Ovary (tissue), 9 donors: ENCODE measurements around the gene TSHZ2. TPM values are rescaled to one million over a fixed set of nuclear protein-coding genes. Genes with fewer than 3 reads are reported as not detected.

Source experiments
- DNase-seq, 5 donors: peaks; one replicate each; pipeline ENCODE4 v3.0.0-alpha.2; 2019 to 2020
- H3K27ac ChIP-seq, 2 donors: fragments of 200-600 bp; one replicate each; pipeline versions ENCODE4 v1.5.1 to v1.8.0; 2019 to 2022
- H3K27me3 ChIP-seq: fragments of 200-600 bp; one replicate; pipeline ENCODE4 v1.8.0; 2022
- H3K36me3 ChIP-seq: fragments of 200-600 bp; sonication (generic); one replicate; pipeline ENCODE4 v1.5.1; 2019
- H3K4me1 ChIP-seq: one replicate; pipeline ENCODE4 v1.8.1; 2013; ENCODE audit warnings: mild to moderate bottlenecking, moderate library complexity; ENCODE audit not compliant: insufficient read depth
- H3K4me3 ChIP-seq: fragments of 200-600 bp; sonication (generic); one replicate; pipeline ENCODE4 v1.5.1; 2017
- H3K9me3 ChIP-seq, 2 donors: fragments of 200-600 bp in 1 of 2; sonication (generic) in 1 of 2; one replicate each; pipeline versions ENCODE4 v1.5.1 to v1.8.1; 2013 to 2019; ENCODE audit warnings: mild to moderate bottlenecking in 1 of 2, moderate library complexity in 1 of 2
- CTCF ChIP-seq, 3 donors: fragments of 450-650 bp in 2 of 3; fragments of 200-600 bp in 1 of 3; IDR thresholded peaks; one replicate each; pipeline versions ENCODE4 v1.5.1 to v1.8.0; 2016 to 2022; ENCODE audit warnings: antibody characterized with exemption in 3 of 3, mild to moderate bottlenecking in 1 of 3
- EP300 ChIP-seq: sonication (generic); formaldehyde crosslinking; IDR thresholded peaks from one replicate; pipeline ENCODE4 v1.6.1; 2017; ENCODE audit warnings: antibody characterized with exemption
- POLR2A ChIP-seq: fragments of 450-650 bp; IDR thresholded peaks from one replicate; pipeline ENCODE4 v1.6.1; 2017; ENCODE audit warnings: antibody characterized with exemption, mild to moderate bottlenecking, moderate library complexity
- WGBS, 3 donors: extraction: QIAGEN DNeasy Blood & Tissue Kit in 1 of 3; methylation state at CpG; one replicate each; pipeline versions ENCODE4 v1.1.5 to v1.1.7; 2013 to 2017; 5-methylcytosine and 5-hydroxymethylcytosine counted together
- intact Hi-C, 4 donors: fragments of 100-400 bp; cut with DNase I; formaldehyde crosslinking; loops; one replicate each; pipeline versions ENCODE4 v1.11.0 to v1.15.1; 2022 to 2023
- polyA plus RNA-seq, 2 donors: library from polyadenylated mRNA; stranded (reverse); fragments of 200-250 nt in 1 of 2; fragments of 350-450 nt in 1 of 2; fragmentation: Illumina TruSeq in 1 of 2; extraction: RNeasy Lipid Tissue Mini Kit (QIAGEN cat#74804) in 1 of 2; gene quantifications; one replicate each; pipeline ENCODE4 v1.2.3, GENCODE V29; 2013 to 2014
- total RNA-seq, 7 donors: library from RNA; depleted of rRNA in 2 of 7; stranded (reverse); fragments of >200 nt in 2 of 7; fragmentation: NEBNext Ultra II Directional in 3 of 7; extraction: Animal tissue kit (Norgen Biotek cat#: 25700) in 3 of 7; gene quantifications; one replicate each; pipeline versions ENCODE4 v1.1.0 to v1.2.4, GENCODE V29; 2016 to 2023
- donor health status: DM: no; HTN: no; CAD: no; lungs with moderate emphysema.
- donor health status: DM: no; HTN: no; CAD: no.
- donor health status: Bipolar disorder and iron deficiency.
- donor health status: DM: yes; HTN: yes; CAD: no.
- donor health status: DM: no; HTN: no; CAD: no.
- donor health status: DM: yes; HTN: yes; CAD: no.

TSHZ2 gene
- total and polyA plus RNA-seq, 9 donors: 18.2 to 113 (median 40.2) TPM

- intact Hi-C loops: no loop called here
- no peak for TF ChIP-seq EP300
- TF ChIP-seq POLR2A: no peak
- TF ChIP-seq CTCF (IDR thresholded peaks at IDR 0.05): no peak
- Histone ChIP-seq H3K27me3 (no peaks in the 10 kb centered on the region), H3K4me3 (no peak overlapping the region), H3K36me3 (no peaks in the 10 kb centered on the region), H3K9me3 (no peaks in the 10 kb centered on the region), H3K4me1 (no peaks in the 10 kb centered on the region), H3K27ac (no peak overlapping the region)
- WGBS, 3 donors: 89 to 91% (median 90%) methylated on average over 3 of the region's 3 CpGs
- no peak for DNase-seq
Observed at GRCh38 chr20:53222932-53223331, 250.8 kb downstream of the TSHZ2 start.

- Histone ChIP-seq H3K9me3 (no peaks in the 10 kb centered on the region), H3K4me3 (no peak overlapping the region), H3K4me1 (no peaks in the 10 kb centered on the region), H3K27me3 (no peaks in the 10 kb centered on the region), H3K27ac (no peak overlapping the region), H3K36me3 (no peaks in the 10 kb centered on the region)
- TF ChIP-seq POLR2A (no peak), CTCF (IDR thresholded peaks at IDR 0.05) (no peak), EP300 (no peak)
- intact Hi-C loops: no loop called here
- 89 to 98% (median 98%) methylated on average over 5 of the region's 5 CpGs for WGBS, 3 donors
- DNase-seq: no peak
Observed at GRCh38 chr20:53223626-53224172, 251.5 kb downstream of the TSHZ2 start.

- 98 to 100% (median 98%) methylated on average over 1 of the region's 1 CpG for WGBS, 3 donors
- no peak overlapping the region for H3K4me3 ChIP-seq
- H3K9me3 ChIP-seq: no peaks in the 10 kb centered on the region
- DNase-seq: no peak
- no peak for TF ChIP-seq EP300
- TF ChIP-seq CTCF (IDR thresholded peaks at IDR 0.05): no peak
- TF ChIP-seq POLR2A: no peak
- no peak overlapping the region for H3K27ac ChIP-seq
- no peaks in the 10 kb centered on the region for H3K36me3 ChIP-seq
- intact Hi-C loops: no loop called here
- no peaks in the 10 kb centered on the region for H3K27me3 ChIP-seq
- H3K4me1 ChIP-seq: no peaks in the 10 kb centered on the region
Observed at GRCh38 chr20:53224851-53225250, 252.7 kb downstream of the TSHZ2 start.

GRCh38 chr20:53226826-53227225, 254.7 kb downstream of the TSHZ2 start:
- no peaks in the 10 kb centered on the region for H3K9me3 ChIP-seq
- no peak for DNase-seq
- no peaks in the 10 kb centered on the region for H3K36me3 ChIP-seq
- intact Hi-C loops: no loop called here
- no peaks in the 10 kb centered on the region for H3K4me1 ChIP-seq
- 43 to 47% (median 44%) methylated on average over 7 of the region's 7 CpGs for WGBS, 3 donors
- H3K27me3 ChIP-seq: no peaks in the 10 kb centered on the region
- H3K4me3 ChIP-seq: no peak overlapping the region
- no peak overlapping the region for H3K27ac ChIP-seq
- TF ChIP-seq CTCF (IDR thresholded peaks at IDR 0.05) (no peak), EP300 (no peak), POLR2A (no peak)
